Mesenteric fat pad (tissue), 1 donor: ENCODE data around the gene MAN1A1. TPM values are rescaled to one million over a fixed set of nuclear protein-coding genes. Genes with fewer than 3 reads are reported as not detected.
"Not testable (repeated sequence)": the region's sequence is repeated elsewhere in the genome, so short reads cannot be mapped to it uniquely, and the experiment has no call there.

ENCODE experiments used
- DNase-seq: peaks from one replicate; pipeline ENCODE4 v3.0.0-alpha.2; 2020; ENCODE audit warnings: low spot score
- long read RNA-seq: library from polyadenylated mRNA; unstranded; transcript quantifications from one replicate; pipeline ENCODE4 v2.0.0, GENCODE V29; 2020
- total RNA-seq: library from RNA; stranded (reverse); fragmentation: NEBNext Ultra II Directional; extraction: Animal tissue kit (Norgen Biotek cat#: 25700); gene quantifications from one replicate; pipeline ENCODE4 v1.2.1, GENCODE V29; 2021
- donor health status: DM: yes; HTN: yes; CAD: no.

The MAN1A1 gene
- 147 TPM for total RNA-seq
- long read RNA-seq, partial matches to known transcripts = 5 of 25 reads
- long read RNA-seq, other reads (novel, unspliced or antisense) = 20 of 25 reads

DNA sequence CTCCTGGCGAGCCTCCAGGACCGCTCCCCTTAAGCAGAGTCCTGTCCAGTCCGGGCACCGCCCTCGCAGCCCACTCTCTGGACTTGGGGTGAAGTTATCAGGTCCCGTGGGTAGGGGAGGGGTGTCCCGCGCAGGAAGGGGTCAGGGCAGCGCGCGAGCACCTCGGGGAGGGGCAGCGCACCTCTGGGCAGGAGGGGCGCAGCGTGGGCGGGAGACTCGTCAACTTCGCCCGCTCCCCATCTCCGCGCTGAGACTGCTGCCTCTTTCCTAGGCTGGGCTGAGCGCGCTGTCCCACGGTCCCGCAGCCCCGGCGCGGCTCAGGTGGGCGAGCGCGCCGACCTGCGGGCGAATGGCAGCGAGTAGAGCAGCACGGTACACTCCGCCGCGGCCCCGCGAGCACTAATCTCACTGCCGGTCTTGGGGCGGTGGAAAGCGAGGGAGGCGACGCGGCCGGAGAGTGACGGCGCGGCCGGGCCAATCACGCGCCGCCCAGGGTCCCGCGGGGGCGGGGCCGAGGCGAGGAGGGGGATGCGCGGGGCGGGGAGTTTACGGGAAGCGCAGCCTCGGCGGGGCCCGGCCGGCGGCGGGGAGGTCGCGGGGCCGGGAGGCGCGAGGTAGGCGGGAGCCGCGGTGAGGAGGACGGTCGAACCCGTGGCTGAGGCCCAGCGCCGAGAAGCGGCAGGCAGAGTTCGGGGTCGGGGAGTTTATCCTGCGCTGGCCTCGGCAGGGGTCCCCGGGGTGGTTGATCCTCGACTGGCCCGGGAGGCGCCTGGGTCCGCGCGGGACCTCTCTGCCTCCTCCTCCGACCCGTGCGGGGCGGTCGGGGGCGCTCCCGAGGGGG, at the start of gene MAN1A1:
TSS of gene MAN1A1 (minus strand) at position 401 of the 841 bp plus-strand sequence. CDS start 696 bp downstream, outside the sequence.
- DNase-seq = peak; percentile 97

DNA sequence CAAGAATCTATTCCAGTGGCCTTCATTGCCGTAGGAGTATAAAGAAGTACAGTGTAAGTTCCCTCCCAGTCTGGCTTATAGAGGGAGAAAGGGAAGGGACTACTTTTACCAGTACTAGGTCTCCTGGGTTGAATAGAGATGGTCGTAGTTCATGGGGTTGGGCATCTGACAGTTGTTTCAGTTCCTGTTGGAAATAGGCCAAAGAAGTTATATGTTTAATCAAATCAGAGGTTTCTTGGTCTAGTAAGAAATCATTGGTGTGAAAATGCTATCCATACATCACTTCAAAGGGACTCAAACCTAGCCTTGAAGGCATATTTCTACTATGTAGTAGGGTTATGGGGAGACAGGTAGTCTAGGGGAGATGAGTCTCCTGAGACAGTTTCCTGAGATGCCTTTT, 45.6 kb upstream of the MAN1A1 start:
- DNase-seq = no peak

DNA sequence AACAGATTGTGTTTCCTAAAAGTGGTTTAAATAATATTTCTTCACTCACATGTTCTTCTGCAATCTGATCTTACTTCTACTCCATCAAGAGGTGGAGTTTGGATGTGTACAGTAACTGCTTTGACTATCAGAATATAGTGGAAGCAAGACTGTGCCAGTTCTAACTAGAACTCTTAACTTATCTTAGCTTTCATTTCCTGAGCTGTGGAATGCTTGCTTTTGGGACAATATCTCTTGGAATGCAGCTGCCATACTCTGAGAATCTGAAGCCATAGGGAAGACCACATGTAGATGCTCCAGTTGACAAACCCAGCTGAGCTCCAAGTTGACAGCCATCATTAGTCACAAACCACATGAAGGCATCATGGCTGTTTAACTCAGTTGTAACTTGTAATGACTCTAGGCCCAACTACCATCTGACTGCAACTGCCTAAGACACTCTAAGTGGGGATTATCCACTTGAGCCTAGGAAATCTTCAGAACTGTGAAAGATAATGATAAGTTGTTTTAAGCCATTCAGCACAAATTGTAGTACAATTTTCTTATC, 40.8 kb upstream of the MAN1A1 start:
- DNase-seq = no peak

DNA sequence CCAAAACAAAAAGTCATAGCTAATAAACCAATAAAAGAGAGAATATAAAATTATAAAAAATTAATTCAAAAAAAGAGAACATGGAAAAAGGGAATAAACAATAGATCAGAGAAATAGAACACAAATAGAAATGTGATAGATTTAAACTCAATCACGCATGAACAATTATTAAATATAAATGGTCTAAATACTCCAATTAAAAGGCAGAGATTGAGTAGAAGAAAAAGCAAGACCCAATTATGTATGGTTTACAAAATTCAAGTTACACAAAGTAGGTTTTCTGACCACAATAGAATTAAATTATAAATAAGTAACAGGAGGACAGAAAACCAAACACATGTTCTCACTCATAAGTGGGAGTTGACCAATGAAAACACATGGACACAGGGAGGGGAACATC, 36.4 kb upstream of the MAN1A1 start:
- no peak for DNase-seq

- DNase-seq = no peak
Measured at GRCh38 chr6:119384444-119384843, 34.9 kb upstream of the MAN1A1 start.

DNA sequence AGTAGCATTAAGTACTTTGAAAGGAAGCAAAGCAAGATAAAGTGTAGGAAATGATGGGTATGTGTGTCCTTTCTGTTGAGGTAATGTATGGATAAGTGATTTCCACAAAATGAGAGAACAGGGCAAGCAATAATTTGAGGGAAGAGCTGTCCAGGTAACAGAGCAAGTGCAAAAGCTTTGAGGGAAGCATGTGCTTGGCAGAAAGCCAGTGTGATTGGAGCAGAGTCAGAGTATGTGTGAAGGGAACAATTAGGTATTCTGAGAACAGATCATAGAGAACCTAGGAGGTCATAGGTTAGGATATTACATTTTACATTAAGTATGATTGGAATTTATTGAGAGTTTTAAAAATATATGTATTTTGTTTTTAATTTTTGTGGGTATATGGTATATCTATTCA, 30.2 kb upstream of the MAN1A1 start:
- no peak for DNase-seq

- DNase-seq = not testable (repeated sequence)
Measured at GRCh38 chr6:119377043-119377442, 27.5 kb upstream of the MAN1A1 start.

- DNase-seq = no peak
Measured at GRCh38 chr6:119370080-119370479, 20.5 kb upstream of the MAN1A1 start.

DNA sequence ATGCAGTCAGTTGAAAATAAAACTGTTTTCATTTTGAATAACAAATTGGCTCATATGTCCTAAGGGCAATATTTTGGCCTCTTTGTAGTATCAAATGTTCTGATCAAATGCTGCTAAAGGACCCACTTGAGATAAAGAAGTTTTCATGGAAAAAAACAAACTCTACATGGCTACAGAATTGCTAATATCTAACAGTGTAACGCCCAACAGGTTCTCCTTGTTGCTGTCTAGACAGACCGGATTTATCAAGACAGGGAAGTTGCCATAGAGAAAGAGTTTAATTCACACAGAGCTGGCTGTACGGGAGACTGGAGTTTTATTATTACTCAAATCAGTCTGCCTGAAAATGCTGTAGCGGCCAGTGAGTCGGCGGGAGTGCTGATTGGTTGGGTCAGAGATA, 19.4 kb upstream of the MAN1A1 start:
- DNase-seq = no peak

- DNase-seq = no peak
Measured at GRCh38 chr6:119361209-119361608, 11.6 kb upstream of the MAN1A1 start.

- no peak for DNase-seq
Measured at GRCh38 chr6:119360262-119360915, 10.8 kb upstream of the MAN1A1 start.

DNA sequence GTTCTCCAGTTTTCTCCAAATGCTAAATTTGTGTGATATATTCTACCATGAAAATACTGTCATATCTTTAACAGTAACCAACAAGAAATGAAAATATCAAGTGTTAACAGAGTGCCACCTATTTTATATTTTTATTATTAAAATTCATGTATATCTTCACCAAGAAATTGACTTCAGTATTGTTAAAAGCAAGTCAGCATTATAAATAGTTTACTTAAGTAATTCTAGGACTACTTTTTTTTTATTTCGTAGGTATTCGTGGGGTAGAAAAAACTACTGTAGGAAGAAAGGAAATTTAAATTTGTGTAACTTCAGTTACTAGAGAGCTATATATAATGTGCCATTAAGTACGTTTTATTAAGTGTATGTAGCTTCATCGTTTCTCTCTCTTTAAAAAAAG, 6.3 kb upstream of the MAN1A1 start:
- no peak for DNase-seq

DNA sequence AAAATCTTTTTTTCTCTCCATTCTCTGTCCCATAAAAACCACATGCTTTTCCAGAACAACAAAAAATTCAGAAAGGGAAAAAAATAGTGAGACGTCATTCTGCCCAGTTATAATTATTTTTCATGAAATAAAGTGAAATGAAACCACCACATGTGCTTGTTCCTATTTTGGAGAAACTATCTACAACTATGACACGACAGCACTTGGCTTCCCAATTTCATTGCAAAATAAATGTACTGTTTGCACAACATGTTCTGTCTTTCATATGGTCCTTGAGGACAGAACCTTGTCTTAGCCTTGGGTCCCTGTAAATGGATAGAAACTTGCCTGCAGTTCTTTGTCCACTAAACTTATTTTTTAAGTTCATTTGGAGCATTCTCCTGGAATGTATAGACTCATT, 5.6 kb upstream of the MAN1A1 start:
- DNase-seq = no peak

DNA sequence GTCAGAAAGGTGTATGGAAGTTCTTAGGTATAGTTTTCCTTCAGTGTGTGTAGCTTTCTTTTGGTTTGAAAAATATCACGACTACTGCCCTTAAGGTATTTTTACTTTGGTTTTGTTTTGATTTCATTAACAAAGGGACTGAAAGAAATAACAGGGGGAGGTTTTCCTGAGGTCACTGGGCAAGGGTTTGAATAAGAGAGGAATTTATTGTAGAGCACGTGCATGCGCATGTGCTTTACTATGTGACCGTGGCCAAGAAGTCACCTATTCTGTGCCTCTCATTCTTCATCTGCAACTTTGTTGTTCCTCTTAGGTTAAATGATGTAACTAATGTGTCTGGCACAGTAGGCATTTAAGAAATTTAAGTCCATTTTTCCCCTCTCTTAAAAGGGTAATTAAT, 4.1 kb upstream of the MAN1A1 start:
- DNase-seq = no peak

- no peak for DNase-seq
Measured at GRCh38 chr6:119352001-119352400, 2.4 kb upstream of the MAN1A1 start.

DNA sequence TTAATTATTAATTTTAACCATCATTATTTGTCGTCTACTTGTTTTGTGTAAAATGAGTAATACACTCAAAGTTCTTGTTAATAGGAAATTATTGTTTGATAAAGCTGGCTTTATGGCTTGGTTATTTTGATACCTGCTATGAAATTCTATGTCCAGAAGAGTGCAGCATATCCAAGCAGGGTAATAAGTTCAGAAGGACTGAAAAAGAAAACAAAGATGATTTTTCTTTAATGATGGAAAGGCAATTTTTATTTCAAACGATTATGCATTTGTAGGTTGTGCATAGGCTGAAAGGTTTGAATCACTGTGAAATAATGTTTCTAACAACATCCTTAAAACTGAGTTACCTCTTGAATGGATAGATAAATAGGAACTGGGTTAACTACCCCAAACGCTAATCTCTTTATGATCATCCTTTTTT, 1.4 kb upstream of the MAN1A1 start:
- DNase-seq = no peak

GRCh38 chr6:119350202-119350951, 816 bp upstream of the MAN1A1 start:
- DNase-seq = no peak

GRCh38 chr6:119348748-119349360, 707 bp downstream of the MAN1A1 start:
- no peak for DNase-seq

GRCh38 chr6:119348096-119348747, 1.3 kb downstream of the MAN1A1 start:
- no peak for DNase-seq

GRCh38 chr6:119347466-119348095, 2.0 kb downstream of the MAN1A1 start:
- DNase-seq = no peak
